GM19035 (cell line): ENCODE results near the gene SNCAIP.
"Not testable (repeated sequence)": the region's sequence is repeated elsewhere in the genome, so short reads cannot be mapped to it uniquely, and the experiment has no call there.

Experiments
- ATAC-seq: cut with Tn5 transposase; IDR thresholded peaks from one replicate; pipeline ENCODE4 v1.9.1; 2021; ENCODE audit not compliant: unreplicated experiment

The SNCAIP gene

GRCh38 chr5:122314036-122314435 is 2.0 kb downstream of the SNCAIP start:
- no peak for ATAC-seq

- ATAC-seq, result no peak
Observed at GRCh38 chr5:122315521-122315920, 3.5 kb downstream of the SNCAIP start.

- no peak for ATAC-seq
Observed at GRCh38 chr5:122316656-122317055, 4.6 kb downstream of the SNCAIP start.

GRCh38 chr5:122319897-122320296 is 7.9 kb downstream of the SNCAIP start:
- no peak for ATAC-seq

GRCh38 chr5:122321921-122322320 is 9.9 kb downstream of the SNCAIP start:
- no peak for ATAC-seq

GRCh38 chr5:122322801-122323548 is 10.9 kb downstream of the SNCAIP start:
- ATAC-seq, result no peak

GRCh38 chr5:122323738-122324137 is 11.7 kb downstream of the SNCAIP start:
- no peak for ATAC-seq

- ATAC-seq, result no peak
Observed at GRCh38 chr5:122327110-122327509, 15.1 kb downstream of the SNCAIP start.

- ATAC-seq, result no peak
Observed at GRCh38 chr5:122330881-122331280, 18.8 kb downstream of the SNCAIP start.

- ATAC-seq, result no peak
Observed at GRCh38 chr5:122332599-122333555, 20.8 kb downstream of the SNCAIP start.

GRCh38 chr5:122333564-122333963 is 21.5 kb downstream of the SNCAIP start:
- no peak for ATAC-seq

GRCh38 chr5:122339591-122339990 is 27.6 kb downstream of the SNCAIP start:
- ATAC-seq, result no peak

- ATAC-seq, result no peak
Observed at GRCh38 chr5:122341087-122341486, 29.1 kb downstream of the SNCAIP start.

- no peak for ATAC-seq
Observed at GRCh38 chr5:122342256-122342655, 30.2 kb downstream of the SNCAIP start.

- ATAC-seq, result no peak
Observed at GRCh38 chr5:122346897-122347581, 35.0 kb downstream of the SNCAIP start.

- no peak for ATAC-seq
Observed at GRCh38 chr5:122350496-122350895, 38.5 kb downstream of the SNCAIP start.

- ATAC-seq, result no peak
Observed at GRCh38 chr5:122351416-122352157, 39.5 kb downstream of the SNCAIP start.

GRCh38 chr5:122352331-122352730 is 40.3 kb downstream of the SNCAIP start:
- no peak for ATAC-seq

GRCh38 chr5:122353361-122353760 is 41.3 kb downstream of the SNCAIP start:
- not testable (repeated sequence) for ATAC-seq

GRCh38 chr5:122354293-122354692 is 42.3 kb downstream of the SNCAIP start:
- ATAC-seq, result no peak

GRCh38 chr5:122355324-122355723 is 43.3 kb downstream of the SNCAIP start:
- ATAC-seq, result no peak
